ENCODE measurements around the gene NMUR2.

GRCh38 chr5:152389208-152389849, 15.8 kb downstream of the NMUR2 start:
- TF ChIP-seq CTCF (IDR thresholded peaks at IDR 0.05; ENCODE audit: insufficient read depth, low read depth, low read length) (no peak), EZH2 (IDR thresholded peaks at IDR 0.05; ENCODE audit: insufficient read depth, low read length) (no peak)
